Panc1 (cell line): ENCODE data around the gene KCNMB2. TPM values are rescaled to one million over a fixed set of nuclear protein-coding genes. Genes with fewer than 3 reads are reported as not detected.

Source experiments
- ATAC-seq: fragments of 200-7000 bp; cut with Tn5 transposase; 2 replicates; pipeline ENCODE4 v1.9.1; 2020; ENCODE audit warnings: mild to moderate bottlenecking, moderate library complexity
- BruUV-seq: library from RNA; stranded (reverse); fragments of 400-500 nt; replicated peaks from 2 replicates; lab custom pipeline; 2021; lab: Mats Ljungman, UMichigan
- CTCF ChIA-PET: fragments of 300-600 bp; sonication (Branson Sonifier 250); formaldehyde crosslinking; loops from one replicate; lab custom pipeline; 2022; ENCODE audit warnings: antibody characterized with exemption; lab: Charles Lee
- POLR2A ChIA-PET: fragments of 300-600 bp; sonication (Branson Sonifier 250); formaldehyde crosslinking; loops from one replicate; lab custom pipeline; 2022; ENCODE audit warnings: antibody characterized with exemption; lab: Charles Lee
- DNase-seq: peaks from one replicate; pipeline ENCODE4 v3.0.0-alpha.2; 2010; ENCODE audit warnings: low read depth, low spot score
- H3K27ac ChIP-seq: 2 replicates; pipeline ENCODE4 v1.5.1; 2011; ENCODE audit warnings: mild to moderate bottlenecking, low read length, inconsistent platforms
- H3K27me3 ChIP-seq: fragments of 200-500 bp; sonication (Bioruptor generic); 2 replicates; pipeline ENCODE4 v1.6.0; 2014; ENCODE audit warnings: low read length, inconsistent platforms; ENCODE audit not compliant: control insufficient read depth, insufficient read depth
- H3K36me3 ChIP-seq: fragments of 200-500 bp; sonication (Bioruptor generic); 2 replicates; pipeline ENCODE4 v1.5.1; 2014; ENCODE audit warnings: inconsistent platforms, mild to moderate bottlenecking, low read length, moderate library complexity; ENCODE audit not compliant: control insufficient read depth, insufficient read depth
- H3K4me1 ChIP-seq: 2 replicates; pipeline ENCODE4 v1.5.1; 2011; ENCODE audit warnings: inconsistent platforms, mild to moderate bottlenecking, low read length, moderate library complexity; ENCODE audit not compliant: control insufficient read depth, insufficient read depth
- H3K4me3 ChIP-seq, 2 experiments: 2 replicates each; pipeline ENCODE4 v1.5.1; 2011 to 2012; ENCODE audit warnings: low read depth in 2 of 2, low read length in 2 of 2, mild to moderate bottlenecking in 2 of 2, inconsistent platforms in 1 of 2, moderate library complexity in 1 of 2
- H3K9me3 ChIP-seq: fragments of 200-500 bp; sonication (Bioruptor generic); 2 replicates; pipeline ENCODE4 v1.5.1; 2014; ENCODE audit warnings: low read depth, mild to moderate bottlenecking, inconsistent platforms, low read length, moderate library complexity; ENCODE audit not compliant: control insufficient read depth, insufficient read depth
- CTCF ChIP-seq: fragments of 450-650 bp; IDR thresholded peaks from 2 replicates; pipeline ENCODE4 v1.5.1; 2017; ENCODE audit warnings: mild to moderate bottlenecking
- POLR2AphosphoS5 ChIP-seq: IDR thresholded peaks from 2 replicates; pipeline ENCODE4 v1.6.1; 2012; ENCODE audit warnings: mild to moderate bottlenecking, low read depth, low read length, moderate library complexity
- REST ChIP-seq, 2 experiments: IDR thresholded peaks; 2 replicates each; pipeline ENCODE4 v1.6.1; 2011 to 2012; ENCODE audit warnings: low read depth in 2 of 2, control low read depth in 1 of 2, low read length in 1 of 2, mild to moderate bottlenecking in 1 of 2, moderate library complexity in 1 of 2; ENCODE audit not compliant: insufficient read depth in 1 of 2
- SIN3A ChIP-seq: IDR thresholded peaks from 2 replicates; pipeline ENCODE4 v1.6.1; 2012; ENCODE audit warnings: low read depth, mild to moderate bottlenecking, low read length, moderate library complexity, borderline replicate concordance; ENCODE audit not compliant: insufficient read depth
- TCF7L2 ChIP-seq: IDR thresholded peaks from 2 replicates; pipeline ENCODE4 v1.6.1; 2011; ENCODE audit warnings: mild to moderate bottlenecking, low read depth, low read length, inconsistent platforms
- in situ Hi-C: cut with HindIII; loops from 2 replicates; pipeline ENCODE4 v1.10.0; 2016; ENCODE audit warnings: low sequenced_read_pairs, low pct_unique_long_range_greater_than_20kb
- intact Hi-C: fragments of 100-400 bp; cut with micrococcal nuclease; formaldehyde crosslinking; loops from one replicate; pipeline ENCODE4 v1.10.0; 2022; ENCODE audit not compliant: unreplicated experiment
- total RNA-seq: library from RNA; stranded (reverse); gene quantifications from one replicate; pipeline ENCODE4 v1.2.1, GENCODE V29; 2021; ENCODE audit not compliant: unreplicated experiment

Gene KCNMB2
- total RNA-seq, 1 experiment from 2014 or later, result not detected

GRCh38 chr3:178771511-178771910 lies 235.3 kb downstream of the KCNMB2 start:
- H3K9me3 ChIP-seq, result no peaks in the 10 kb centered on the region
- ChIA-PET POLR2A (no interaction called here), CTCF (no interaction called here)
- H3K27me3 ChIP-seq, result no peaks in the 10 kb centered on the region
- ATAC-seq (no peak), DNase-seq (no peak)
- TF ChIP-seq TCF7L2 (no peak), POLR2AphosphoS5 (no peak), SIN3A (no peak), CTCF (no peak), REST (IDR thresholded peaks at IDR 0.05; ENCODE audit: insufficient read depth in 1 of 2, low read depth in 2 of 2, low read length in 1 of 2) (no peak)
- no peak overlapping the region for H3K4me3 ChIP-seq
- H3K4me1 ChIP-seq, result no peaks in the 10 kb centered on the region
- in situ Hi-C loops (no loop called here), intact Hi-C loops (no loop called here)
- H3K36me3 ChIP-seq, result no peaks in the 10 kb centered on the region
- no peak overlapping the region for H3K27ac ChIP-seq
- no TSS peak for BruUV-seq

GRCh38 chr3:178772746-178773145 lies 236.5 kb downstream of the KCNMB2 start:
- Histone ChIP-seq H3K4me3 (no peak overlapping the region), H3K36me3 (no peaks in the 10 kb centered on the region), H3K27me3 (no peaks in the 10 kb centered on the region), H3K27ac (no peak overlapping the region), H3K4me1 (no peaks in the 10 kb centered on the region), H3K9me3 (no peaks in the 10 kb centered on the region)
- in situ Hi-C loops (no loop called here), intact Hi-C loops (no loop called here)
- no TSS peak for BruUV-seq
- ChIA-PET POLR2A (interaction anchor here (0.7 kb wide), 1 partner anchor 211 kb away, joined by 4 read pairs; no protein-coding TSS in a partner anchor), CTCF (no interaction called here)
- TF ChIP-seq TCF7L2 (no peak), CTCF (no peak), REST (IDR thresholded peaks at IDR 0.05; ENCODE audit: insufficient read depth in 1 of 2, low read depth in 2 of 2, low read length in 1 of 2) (no peak), SIN3A (no peak), POLR2AphosphoS5 (no peak)
- ATAC-seq (no peak), DNase-seq (no peak)
